GM19099 (cell line): ENCODE data around the gene CCDC38.
A peak's percentile ranks its signal among the peaks of the same experiment; 100 is the strongest.

Source experiments
- POLR2A ChIP-seq: IDR thresholded peaks from 3 replicates; pipeline ENCODE4 v1.6.1; 2011; ENCODE audit warnings: low read depth; ENCODE audit not compliant: insufficient read length; ENCODE audit errors: extremely low read depth

Gene CCDC38

GRCh38 chr12:95942524-95943329, at the start of gene CCDC38:
CCDC38 (minus strand) TSS chr12:95942614; CDS start chr12:95936509, 6,105 bp downstream.
- TF ChIP-seq POLR2A: peak; percentile 73

GRCh38 chr12:95990136-95990535, 47.7 kb upstream of the CCDC38 start:
- no peak for TF ChIP-seq POLR2A

GRCh38 chr12:95989504-95990123, 47.2 kb upstream of the CCDC38 start:
- TF ChIP-seq POLR2A: no peak

- no peak for TF ChIP-seq POLR2A
These were observed 46.3 kb upstream of the CCDC38 start for GRCh38 chr12:95988506-95989275.

- no peak for TF ChIP-seq POLR2A
These were observed 44.5 kb upstream of the CCDC38 start for GRCh38 chr12:95986635-95987570.

GRCh38 chr12:95984682-95985081, 42.3 kb upstream of the CCDC38 start:
- no peak for TF ChIP-seq POLR2A

- TF ChIP-seq POLR2A: no peak
These were observed 40.2 kb upstream of the CCDC38 start for GRCh38 chr12:95982602-95983001.

GRCh38 chr12:95980437-95980836, 38.0 kb upstream of the CCDC38 start:
- no peak for TF ChIP-seq POLR2A

- TF ChIP-seq POLR2A: no peak
These were observed 36.4 kb upstream of the CCDC38 start for GRCh38 chr12:95978774-95979173.

GRCh38 chr12:95978351-95978750, 35.9 kb upstream of the CCDC38 start:
- TF ChIP-seq POLR2A: no peak

- no peak for TF ChIP-seq POLR2A
These were observed 35.4 kb upstream of the CCDC38 start for GRCh38 chr12:95977764-95978305.

GRCh38 chr12:95976416-95976832, 34.0 kb upstream of the CCDC38 start:
- TF ChIP-seq POLR2A: no peak

GRCh38 chr12:95975491-95975890, 33.1 kb upstream of the CCDC38 start:
- no peak for TF ChIP-seq POLR2A

GRCh38 chr12:95974358-95974757, 31.9 kb upstream of the CCDC38 start:
- no peak for TF ChIP-seq POLR2A
